K562 (cell line): ENCODE measurements around the gene RHBDF2. TPM values are rescaled to one million over a fixed set of nuclear protein-coding genes. Genes with fewer than 3 reads are reported as not detected.

Experiments used
- ATAC-seq: fragments of 200-7000 bp; cut with Tn5 transposase; 3 replicates; pipeline ENCODE4 v1.9.1; 2020; ENCODE audit warnings: moderate library complexity
- BruUV-seq: library from RNA; stranded (reverse); fragments of 400-500 nt; replicated peaks from 2 replicates; lab custom pipeline; 2021; lab: Mats Ljungman, UMichigan
- CTCF ChIA-PET: fragments of 300-600 bp; formaldehyde crosslinking; extraction: SDS; loops from one replicate; lab custom pipeline; 2021; ENCODE audit warnings: low intra/inter-chr PET ratio; lab: Yijun Ruan, JAX
- POLR2A ChIA-PET: fragments of 300-600, 350-650 bp; sonication (Branson Sonifier 250); formaldehyde crosslinking; extraction: SDS; loops from one replicate; lab custom pipeline; 2021; ENCODE audit warnings: antibody characterized with exemption, inconsistent platforms; lab: Yijun Ruan, JAX
- DNase-seq, 4 experiments: peaks; one replicate each; pipeline versions ENCODE4 v3.0.0 to v3.0.0-alpha.2; 2011 to 2018; ENCODE audit warnings: low spot score in 3 of 4, mixed read lengths in 3 of 4; ENCODE audit errors: extremely low read depth in 1 of 4
- FAIRE-seq: peaks from 2 replicates; lab custom pipeline; 2011; peaks lifted over from hg19 to GRCh38; lab: Jason Lieb, UNC
- H2AFZ ChIP-seq: 2 replicates; pipeline ENCODE4 v1.6.0; 2011; ENCODE audit warnings: low read depth, low read length, control low read depth, inconsistent platforms
- H3K27ac ChIP-seq: fragments of 200-600 bp; 3 replicates; pipeline ENCODE4 v1.8.0; 2011; ENCODE audit warnings: low read depth, mild to moderate bottlenecking, control low read depth, inconsistent platforms, low read length, moderate library complexity, mixed read lengths; ENCODE audit errors: extremely low read depth
- H3K27me3 ChIP-seq, 2 experiments: fragments of 300-600 bp in 1 of 2; 2 replicates in 1 of 2; 3 replicates in 1 of 2; pipeline versions ENCODE4 v1.6.0 to v1.8.0; 2011; ENCODE audit warnings: inconsistent platforms in 2 of 2, low read length in 2 of 2, mild to moderate bottlenecking in 1 of 2, mixed read lengths in 1 of 2, moderate library complexity in 1 of 2; ENCODE audit not compliant: control insufficient read depth in 2 of 2, insufficient read depth in 2 of 2
- H3K36me3 ChIP-seq: fragments of 300-600 bp; 3 replicates; pipeline ENCODE4 v1.8.0; 2011; ENCODE audit warnings: mild to moderate bottlenecking, low read length, inconsistent platforms; ENCODE audit not compliant: control insufficient read depth, insufficient read depth
- H3K4me1 ChIP-seq, 2 experiments: fragments of 200-600 bp in 1 of 2; replicated peaks in 1 of 2; 2 replicates in 1 of 2; 3 replicates in 1 of 2; pipeline versions ENCODE4 v1.5.1 to v1.8.0; 2011; ENCODE audit warnings: inconsistent platforms in 2 of 2, low read length in 2 of 2, mild to moderate bottlenecking in 1 of 2, mixed read lengths in 1 of 2, moderate library complexity in 1 of 2; ENCODE audit not compliant: control insufficient read depth in 2 of 2, insufficient read depth in 2 of 2
- H3K4me2 ChIP-seq: 2 replicates; pipeline ENCODE4 v1.6.1; 2011; ENCODE audit warnings: low read length, control low read depth, inconsistent platforms, mixed read lengths; ENCODE audit not compliant: insufficient read depth
- H3K4me3 ChIP-seq: fragments of 200-600 bp; sonication (generic), shearing (Covaris generic); 2 replicates; pipeline ENCODE4 v1.5.1; 2016; ENCODE audit warnings: control low read depth, inconsistent platforms
- H3K79me2 ChIP-seq: fragments of 200-600 bp; 3 replicates; pipeline ENCODE4 v1.8.0; 2011; ENCODE audit warnings: low read length, inconsistent platforms; ENCODE audit not compliant: control insufficient read depth, insufficient read depth
- H3K9ac ChIP-seq, 2 experiments: 2 replicates each; pipeline versions ENCODE4 v1.6.0 to v1.6.1; 2011; ENCODE audit warnings: low read depth in 2 of 2, low read length in 2 of 2, control low read depth in 1 of 2, inconsistent platforms in 1 of 2, mild to moderate bottlenecking in 1 of 2, mixed read lengths in 1 of 2; ENCODE audit not compliant: insufficient read depth in 1 of 2
- H3K9me1 ChIP-seq: one replicate; pipeline ENCODE4 v1.6.0; 2011; ENCODE audit warnings: inconsistent platforms, mild to moderate bottlenecking, low read length, moderate library complexity; ENCODE audit not compliant: control insufficient read depth, insufficient read depth
- H3K9me3 ChIP-seq: replicated peaks from 2 replicates; pipeline ENCODE4 v1.5.1; 2011; ENCODE audit warnings: low read depth, low read length, inconsistent platforms; ENCODE audit not compliant: control insufficient read depth, insufficient read depth
- H4K20me1 ChIP-seq: replicated peaks from 2 replicates; pipeline ENCODE4 v1.6.1; 2011; ENCODE audit warnings: low read length, inconsistent platforms, mixed read lengths; ENCODE audit not compliant: control insufficient read depth, insufficient read depth
- ARHGAP35 ChIP-seq: fragments of 450-650 bp; IDR thresholded peaks from 2 replicates; pipeline ENCODE4 v1.6.1; 2018; ENCODE audit not compliant: partially characterized antibody
- WGBS: fragments of 100-300 bp; shearing (Covaris generic); methylation state at CpG from one replicate; pipeline ENCODE4 v1.1.6; 2016; ENCODE audit warnings: low coverage, mixed read lengths; ENCODE audit not compliant: insufficient coverage; ENCODE audit errors: missing lambda C conversion rate; 5-methylcytosine and 5-hydroxymethylcytosine counted together
- in situ Hi-C: fragments of 300-500 bp; cut with MboI; formaldehyde crosslinking; loops from 4 replicates; pipeline ENCODE4 v1.15.0; 2018; ENCODE audit warnings: inconsistent platforms, mixed read lengths
- intact Hi-C: fragments of 100-400 bp; cut with micrococcal nuclease; formaldehyde crosslinking; loops from 2 replicates; pipeline ENCODE4 v1.14.2; 2022
- polyA plus RNA-seq, 8 experiments: library from polyadenylated mRNA; depleted of rRNA in 4 of 8; stranded (reverse) in 5 of 8; unstranded in 3 of 8; fragments of >200 nt; fragmentation: Nextera tagmentation in 2 of 8; fragmentation: Illumina TruSeq in 1 of 8; extraction: Ambion mirVana in 2 of 8; extraction: Trizol in 1 of 8; gene quantifications; 2 replicates each; pipeline versions ENCODE4 v1.2.1 to v1.2.3, GENCODE V29; 2011 to 2014; ENCODE audit warnings: inconsistent platforms in 1 of 8, missing spikeins in 1 of 8
- total RNA-seq, 7 experiments: library from RNA; depleted of rRNA in 6 of 7; stranded (reverse); fragments of >200 nt in 6 of 7; fragmentation: Illumina TruSeq in 2 of 7; extraction: Trizol in 2 of 7; gene quantifications; 2 replicates each; pipeline versions ENCODE4 v1.2.1 to v1.2.3, GENCODE V29; 2011 to 2021; ENCODE audit warnings: low replicate concordance in 1 of 7
- TF ChIP-seq, protein P1 (sequence below): fragments of 450-650 bp; formaldehyde crosslinking; IDR thresholded peaks from 2 replicates; pipeline ENCODE4 v1.4.0; 2020; ENCODE audit warnings: mild to moderate bottlenecking, mixed read lengths

RHBDF2 gene
- total and polyA plus RNA-seq, 9 of the 15 experiments (the other 6 are each of a cell fraction or from before 2014, with no cell fraction given), result 0.04 to 2.8 (median 1.1) TPM

DNA sequence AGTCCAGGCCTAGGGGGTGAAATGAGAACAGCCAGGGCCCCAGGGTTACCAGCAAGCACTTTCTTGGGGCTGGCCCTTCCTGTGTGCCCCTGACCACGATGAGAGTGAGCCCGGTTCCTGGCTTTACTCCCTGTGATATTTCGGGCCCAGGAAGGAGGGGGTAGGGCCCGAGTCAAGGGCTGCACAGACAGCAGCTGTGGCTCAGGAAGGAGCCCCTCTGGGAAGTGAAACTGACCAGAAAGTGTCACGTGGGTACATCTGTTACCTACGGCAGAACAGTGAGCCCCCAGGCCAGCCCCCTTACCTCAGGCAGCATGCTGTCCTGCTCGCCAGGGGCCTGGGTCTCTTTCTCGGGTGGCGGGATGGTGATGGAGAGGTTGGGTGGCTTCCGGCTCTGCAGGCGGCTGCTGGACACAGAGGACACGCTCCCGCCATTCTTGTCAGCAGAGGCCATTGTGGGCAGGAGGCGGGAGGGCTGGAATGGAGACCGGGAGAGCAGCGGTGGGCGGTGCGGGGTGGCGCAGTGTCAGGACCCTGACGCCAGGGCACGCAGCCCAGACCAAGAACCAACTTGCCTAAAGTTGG is 20.1 kb downstream of the RHBDF2 start:
- ATAC-seq (no peak), FAIRE-seq (no peak), DNase-seq (no peak)
- in situ Hi-C loops, result no loop called here
- Histone ChIP-seq H4K20me1 (no peaks in the 10 kb centered on the region), H3K9me1 (no peaks in the 10 kb centered on the region), H3K4me1 (peaks cover 7 to 24% of the 10 kb centered on the region in 2 experiments; a peak in 4 of 5 replicates), H3K4me2 (no peak overlapping the region), H3K36me3 (no peaks in the 10 kb centered on the region), H3K27ac (no peak overlapping the region), H3K79me2 (no peaks in the 10 kb centered on the region; the same call in 2 of the 3 replicates), H3K9ac (peak overlapping the region in 1 of 2 experiments; percentile 26; a peak in 2 of 4 replicates), H3K27me3 (peaks cover 0 to 20% of the 10 kb centered on the region in 2 experiments; a peak in 3 of 5 replicates), H2AFZ (no peak overlapping the region), H3K9me3 (no peaks in the 10 kb centered on the region), H3K4me3 (no peak overlapping the region)
- CTCF ChIA-PET, result no interaction called here
- POLR2A ChIA-PET, result interaction anchor here (0.7 to 2.1 kb wide), 3 partner anchors 11 to 23 kb away, joined by 4 to 6 read pairs (median 6); no protein-coding TSS in a partner anchor
- TF ChIP-seq, protein P1, sequence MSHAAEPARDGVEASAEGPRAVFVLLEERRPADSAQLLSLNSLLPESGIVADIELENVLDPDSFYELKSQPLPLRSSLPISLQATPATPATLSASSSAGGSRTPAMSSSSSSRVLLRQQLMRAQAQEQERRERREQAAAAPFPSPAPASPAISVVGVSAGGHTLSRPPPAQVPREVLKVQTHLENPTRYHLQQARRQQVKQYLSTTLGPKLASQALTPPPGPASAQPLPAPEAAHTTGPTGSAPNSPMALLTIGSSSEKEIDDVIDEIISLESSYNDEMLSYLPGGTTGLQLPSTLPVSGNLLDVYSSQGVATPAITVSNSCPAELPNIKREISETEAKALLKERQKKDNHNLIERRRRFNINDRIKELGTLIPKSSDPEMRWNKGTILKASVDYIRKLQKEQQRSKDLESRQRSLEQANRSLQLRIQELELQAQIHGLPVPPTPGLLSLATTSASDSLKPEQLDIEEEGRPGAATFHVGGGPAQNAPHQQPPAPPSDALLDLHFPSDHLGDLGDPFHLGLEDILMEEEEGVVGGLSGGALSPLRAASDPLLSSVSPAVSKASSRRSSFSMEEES (CRISPR knock-in tag), result 0 out of 2 replicates have a peak, but pooled peaks have one; percentile 16
- TF ChIP-seq ARHGAP35, result no peak
- WGBS, result 62% methylated on average over 21 of the region's 21 CpGs
- BruUV-seq, result no TSS peak
- intact Hi-C loops, result no loop called here
